Psoas muscle (tissue), 8 donors: ENCODE measurements around the gene ADRA2B. TPM values are rescaled to one million over a fixed set of nuclear protein-coding genes. Genes with fewer than 3 reads are reported as not detected.

Source experiments
- ATAC-seq, 4 donors: fragments of 200-7000 bp; cut with Tn5 transposase; one replicate each; pipeline ENCODE4 v1.9.1; 2020; ENCODE audit warnings: moderate library complexity in 3 of 4, mild to moderate bottlenecking in 2 of 4
- DNase-seq, 2 donors: peaks; one replicate each; pipeline ENCODE4 v3.0.0-alpha.2; 2020
- H3K27ac ChIP-seq: fragments of 200-600 bp; one replicate; pipeline ENCODE4 v1.8.0; 2022
- H3K27me3 ChIP-seq, 3 donors: fragments of 200-600 bp in 1 of 3; one replicate each; pipeline versions ENCODE4 v1.6.1 to v1.8.0; 2013 to 2022; ENCODE audit warnings: low read length in 2 of 3, mild to moderate bottlenecking in 2 of 3, moderate library complexity in 1 of 3; ENCODE audit not compliant: insufficient read depth in 3 of 3
- H3K36me3 ChIP-seq, 2 donors: fragments of 200-600 bp in 1 of 2; one replicate each; pipeline versions ENCODE4 v1.6.1 to v1.8.0; 2013 to 2022; ENCODE audit warnings: low read depth in 1 of 2, mild to moderate bottlenecking in 1 of 2, moderate library complexity in 1 of 2; ENCODE audit not compliant: insufficient read depth in 1 of 2
- H3K4me1 ChIP-seq: fragments of 200-600 bp; one replicate; pipeline ENCODE4 v1.8.0; 2022
- H3K4me3 ChIP-seq: fragments of 200-600 bp; one replicate; pipeline ENCODE4 v1.8.0; 2022; ENCODE audit warnings: mild to moderate bottlenecking
- H3K9me3 ChIP-seq: fragments of 200-600 bp; one replicate; pipeline ENCODE4 v1.8.0; 2022
- WGBS, 3 donors: extraction: QIAGEN DNeasy Blood & Tissue Kit; methylation state at CpG; one replicate each; pipeline versions ENCODE4 v1.1.6 to v1.1.7; 2013; 5-methylcytosine and 5-hydroxymethylcytosine counted together
- intact Hi-C, 2 donors: fragments of 100-400 bp; cut with DNase I; formaldehyde crosslinking; loops; one replicate each; pipeline versions ENCODE4 v1.11.0 to v1.14.2; 2022
- polyA plus RNA-seq, 3 donors: library from polyadenylated mRNA; stranded (reverse); fragments of 200-250 nt; gene quantifications; one replicate each; pipeline ENCODE4 v1.2.3, GENCODE V29; 2013
- total RNA-seq, 4 donors: library from RNA; stranded (reverse); fragmentation: NEBNext Ultra II Directional in 2 of 4; extraction: Animal tissue kit (Norgen Biotek cat#: 25700) in 2 of 4; gene quantifications; one replicate each; pipeline versions ENCODE4 v1.2.1 to v1.2.4, GENCODE V29; 2021 to 2023
- TF ChIP-seq, protein P1 (sequence below): fragments of 200-600 bp; IDR thresholded peaks from one replicate; pipeline ENCODE4 v1.8.0; 2022; ENCODE audit warnings: antibody characterized with exemption
- donor health status: healthy with polysubstance abuse.
- donor health status: DM: no; HTN: no; CAD: no; lungs with moderate emphysema.
- donor health status: Bipolar disorder and iron deficiency.
- donor health status: healthy.
- donor health status: DM: yes; HTN: yes; CAD: no.
- donor health status: DM: no; HTN: no; CAD: no.
- donor health status: DM: no; HTN: no; CAD: no.
- donor health status: DM: yes; HTN: yes; CAD: no.

The ADRA2B gene
- total and polyA plus RNA-seq, 7 donors: 1.6 to 5.3 (median 2.1) TPM

GRCh38 chr2:96128456-96128855 is 12.1 kb upstream of the ADRA2B start:
- DNase-seq (no peak), ATAC-seq (no peak)
- Histone ChIP-seq H3K27ac (no peak overlapping the region), H3K4me1 (no peaks in the 10 kb centered on the region), H3K27me3 (no peaks in the 10 kb centered on the region), H3K36me3 (no peaks in the 10 kb centered on the region), H3K9me3 (no peaks in the 10 kb centered on the region), H3K4me3 (no peak overlapping the region)
- TF ChIP-seq, protein P1, sequence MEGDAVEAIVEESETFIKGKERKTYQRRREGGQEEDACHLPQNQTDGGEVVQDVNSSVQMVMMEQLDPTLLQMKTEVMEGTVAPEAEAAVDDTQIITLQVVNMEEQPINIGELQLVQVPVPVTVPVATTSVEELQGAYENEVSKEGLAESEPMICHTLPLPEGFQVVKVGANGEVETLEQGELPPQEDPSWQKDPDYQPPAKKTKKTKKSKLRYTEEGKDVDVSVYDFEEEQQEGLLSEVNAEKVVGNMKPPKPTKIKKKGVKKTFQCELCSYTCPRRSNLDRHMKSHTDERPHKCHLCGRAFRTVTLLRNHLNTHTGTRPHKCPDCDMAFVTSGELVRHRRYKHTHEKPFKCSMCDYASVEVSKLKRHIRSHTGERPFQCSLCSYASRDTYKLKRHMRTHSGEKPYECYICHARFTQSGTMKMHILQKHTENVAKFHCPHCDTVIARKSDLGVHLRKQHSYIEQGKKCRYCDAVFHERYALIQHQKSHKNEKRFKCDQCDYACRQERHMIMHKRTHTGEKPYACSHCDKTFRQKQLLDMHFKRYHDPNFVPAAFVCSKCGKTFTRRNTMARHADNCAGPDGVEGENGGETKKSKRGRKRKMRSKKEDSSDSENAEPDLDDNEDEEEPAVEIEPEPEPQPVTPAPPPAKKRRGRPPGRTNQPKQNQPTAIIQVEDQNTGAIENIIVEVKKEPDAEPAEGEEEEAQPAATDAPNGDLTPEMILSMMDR: no peak
- 83 to 85% (median 83%) methylated on average over 6 of the region's 6 CpGs for WGBS, 3 donors
- intact Hi-C loops: loop anchor here in 1 of 2 donors (10.0 kb wide), 1 partner anchor 124 kb away; no protein-coding TSS in a partner anchor

- intact Hi-C loops: loop anchor here in 1 of 2 donors (10.0 kb wide), 1 partner anchor 120 kb away; no protein-coding TSS in a partner anchor
- no peak for DNase-seq
- Histone ChIP-seq H3K9me3 (no peaks in the 10 kb centered on the region), H3K27me3 (no peaks in the 10 kb centered on the region), H3K4me3 (no peak overlapping the region), H3K27ac (no peak overlapping the region), H3K4me1 (no peaks in the 10 kb centered on the region), H3K36me3 (no peaks in the 10 kb centered on the region)
- 93 to 94% (median 94%) methylated on average over 14 of the region's 14 CpGs for WGBS, 3 donors
- ATAC-seq: no peak
- TF ChIP-seq, protein P1: no peak
Measured at GRCh38 chr2:96124406-96125265, 8.3 kb upstream of the ADRA2B start.

DNA sequence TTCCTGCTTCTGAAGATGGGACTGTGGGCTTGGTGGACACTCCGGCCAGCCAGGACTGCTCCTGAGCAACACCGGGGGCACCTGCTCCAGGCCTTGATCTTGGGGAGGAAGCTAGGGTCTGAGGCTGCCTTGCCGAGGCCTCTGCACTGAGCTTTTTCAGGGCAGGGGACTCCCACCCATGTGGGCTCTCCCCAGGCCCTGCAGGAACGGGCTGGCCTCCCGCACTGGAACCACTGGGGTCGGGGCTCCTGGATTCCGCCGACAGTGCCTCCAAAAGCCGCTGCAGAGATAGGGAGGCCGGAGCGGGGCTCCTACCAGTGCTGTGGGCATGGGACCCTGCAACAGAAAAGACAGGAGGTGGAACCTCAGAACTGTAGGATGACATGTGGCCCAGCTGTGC is 7.6 kb upstream of the ADRA2B start:
- H3K27me3 ChIP-seq: no peaks in the 10 kb centered on the region
- no peak overlapping the region for H3K27ac ChIP-seq
- intact Hi-C loops: loop anchor here in 1 of 2 donors (10.0 kb wide), 1 partner anchor 119 kb away; no protein-coding TSS in a partner anchor
- H3K36me3 ChIP-seq: no peaks in the 10 kb centered on the region
- no peak overlapping the region for H3K4me3 ChIP-seq
- no peaks in the 10 kb centered on the region for H3K4me1 ChIP-seq
- no peaks in the 10 kb centered on the region for H3K9me3 ChIP-seq
- DNase-seq (peak in 1 of 2 donors; percentile 43), ATAC-seq (no peak)
- 89 to 93% (median 93%) methylated on average over 11 of the region's 11 CpGs for WGBS, 3 donors
- TF ChIP-seq, protein P1: no peak

DNA sequence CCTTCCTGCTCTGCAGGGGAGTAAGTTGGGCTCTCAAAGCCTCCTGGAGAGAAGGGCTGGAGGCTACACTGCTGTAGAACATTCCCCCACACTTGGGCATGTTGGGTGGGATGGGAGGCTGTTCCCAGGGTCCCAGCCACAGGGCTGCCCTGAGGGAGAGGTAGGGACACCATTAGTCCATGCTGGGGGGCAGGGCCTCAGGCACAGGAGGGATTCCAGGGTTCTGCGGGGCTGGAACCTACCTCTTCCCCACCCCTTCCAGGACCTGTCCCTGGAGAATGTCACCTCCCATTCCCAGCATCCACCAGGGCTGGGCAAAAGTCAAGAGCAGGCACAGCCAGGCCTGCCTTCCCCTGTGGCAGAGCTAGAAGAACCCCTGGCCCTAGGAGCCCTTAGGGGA is 6.9 kb upstream of the ADRA2B start:
- H3K27me3 ChIP-seq: no peaks in the 10 kb centered on the region
- DNase-seq (no peak), ATAC-seq (no peak)
- no peaks in the 10 kb centered on the region for H3K9me3 ChIP-seq
- TF ChIP-seq, protein P1: no peak
- no peak overlapping the region for H3K4me3 ChIP-seq
- H3K4me1 ChIP-seq: peaks cover 5% of the 10 kb centered on the region
- no peak overlapping the region for H3K27ac ChIP-seq
- 83 to 97% (median 93%) methylated on average over 1 of the region's 1 CpG for WGBS, 3 donors
- H3K36me3 ChIP-seq: no peaks in the 10 kb centered on the region
- intact Hi-C loops: loop anchor here in 1 of 2 donors (10.0 kb wide), 1 partner anchor 118 kb away; no protein-coding TSS in a partner anchor
